H1 (cell line): ENCODE measurements around the gene DNAH1. TPM values are rescaled to one million over a fixed set of nuclear protein-coding genes. Genes with fewer than 3 reads are reported as not detected.

Source experiments
- CTCF ChIA-PET: fragments of 300-600 bp; sonication (Branson Sonifier 250); formaldehyde crosslinking; loops from one replicate; lab custom pipeline; 2021; ENCODE audit not compliant: partially characterized antibody; lab: Charles Lee
- POLR2A ChIA-PET: fragments of 300-600 bp; sonication (Branson Sonifier 250); formaldehyde crosslinking; loops from one replicate; lab custom pipeline; 2021; ENCODE audit warnings: inconsistent platforms; ENCODE audit not compliant: partially characterized antibody; lab: Charles Lee
- DNase-seq, 2 experiments: peaks; one replicate each; pipeline versions ENCODE4 v3.0.0 to v3.0.0-alpha.2; 2010 to 2022; ENCODE audit warnings: low spot score in 2 of 2, low read depth in 1 of 2, mixed read lengths in 1 of 2
- FAIRE-seq: peaks from 2 replicates; lab custom pipeline; 2011; peaks lifted over from hg19 to GRCh38; lab: Jason Lieb, UNC
- H2AFZ ChIP-seq: 2 replicates; pipeline ENCODE4 v1.8.1; 2012; ENCODE audit warnings: low read length, inconsistent platforms
- H2AK5ac ChIP-seq: 2 replicates; pipeline ENCODE4 v1.6.1; 2013; ENCODE audit warnings: low read depth, low read length
- H2BK120ac ChIP-seq: replicated peaks from 2 replicates; pipeline ENCODE3; 2013; ENCODE audit warnings: low read depth, low read length, inconsistent platforms
- H2BK12ac ChIP-seq: 2 replicates; pipeline ENCODE4 v1.6.1; 2013; ENCODE audit warnings: low read depth, low read length
- H2BK15ac ChIP-seq: 2 replicates; pipeline ENCODE4 v1.6.1; 2013; ENCODE audit warnings: low read length
- H2BK20ac ChIP-seq: 2 replicates; pipeline ENCODE4 v1.6.1; 2013; ENCODE audit warnings: low read length
- H2BK5ac ChIP-seq: 2 replicates; pipeline ENCODE4 v1.6.1; 2013; ENCODE audit warnings: low read depth, low read length
- H3K14ac ChIP-seq: 2 replicates; pipeline ENCODE4 v1.6.1; 2013; ENCODE audit warnings: inconsistent platforms; ENCODE audit not compliant: insufficient read length
- H3K18ac ChIP-seq: 2 replicates; pipeline ENCODE4 v1.6.1; 2013; ENCODE audit warnings: low read length; ENCODE audit errors: extremely low read depth
- H3K23ac ChIP-seq: 2 replicates; pipeline ENCODE4 v1.6.1; 2013; ENCODE audit warnings: inconsistent platforms; ENCODE audit not compliant: insufficient read length
- H3K23me2 ChIP-seq: 2 replicates; pipeline ENCODE4 v1.6.1; 2013; ENCODE audit warnings: low read depth, low read length
- H3K27ac ChIP-seq: 2 replicates; pipeline ENCODE4 v1.6.1; 2011; ENCODE audit warnings: low read depth, low read length, inconsistent platforms
- H3K27me3 ChIP-seq, 4 experiments: replicated peaks in 1 of 4; 1 replicate in 1 of 4; 2 replicates in 3 of 4; pipeline versions ENCODE4 v1.6.1 to v1.8.1; 2011 to 2013; ENCODE audit warnings: low read length in 3 of 4, mild to moderate bottlenecking in 3 of 4, inconsistent platforms in 2 of 4, mixed read lengths in 2 of 4, moderate library complexity in 1 of 4; ENCODE audit not compliant: control insufficient read depth in 3 of 4, insufficient read depth in 3 of 4; ENCODE audit errors: extremely low read depth in 1 of 4
- H3K36me3 ChIP-seq, 4 experiments: 2 replicates each; pipeline versions ENCODE4 v1.6.1 to v1.8.1; 2011 to 2013; ENCODE audit warnings: mild to moderate bottlenecking in 4 of 4, low read length in 3 of 4, moderate library complexity in 2 of 4, control low read depth in 1 of 4, inconsistent platforms in 1 of 4; ENCODE audit not compliant: insufficient read depth in 4 of 4, control insufficient read depth in 2 of 4
- H3K4ac ChIP-seq: replicated peaks from 2 replicates; pipeline ENCODE3; 2013; ENCODE audit warnings: low read length, low read depth, mixed read lengths, inconsistent platforms; ENCODE audit not compliant: insufficient read length
- H3K4me1 ChIP-seq, 4 experiments: replicated peaks in 1 of 4; 1 replicate in 1 of 4; 2 replicates in 3 of 4; pipeline versions ENCODE4 v1.6.1 to v1.8.1; 2011 to 2013; ENCODE audit warnings: low read length in 3 of 4, inconsistent platforms in 2 of 4, mixed read lengths in 1 of 4; ENCODE audit not compliant: insufficient read depth in 4 of 4, control insufficient read depth in 3 of 4
- H3K4me2 ChIP-seq, 2 experiments: 2 replicates each; pipeline versions ENCODE4 v1.6.1 to v1.8.1; 2011 to 2013; ENCODE audit warnings: low read depth in 2 of 2, low read length in 2 of 2, control low read depth in 1 of 2, inconsistent platforms in 1 of 2, mild to moderate bottlenecking in 1 of 2; ENCODE audit not compliant: insufficient read depth in 1 of 2
- H3K4me3 ChIP-seq, 4 experiments: fragments of 200-600, 300-600 bp in 1 of 4; sonication (generic), shearing (Covaris generic), sonication (Bioruptor Twin) in 1 of 4; 2 replicates each; pipeline versions ENCODE4 v1.5.1 to v1.8.1; 2011 to 2016; ENCODE audit warnings: low read length in 4 of 4, low read depth in 3 of 4, control low read depth in 2 of 4, inconsistent platforms in 2 of 4, mild to moderate bottlenecking in 2 of 4, mixed read lengths in 1 of 4, moderate library complexity in 1 of 4; ENCODE audit not compliant: insufficient read depth in 2 of 4; ENCODE audit errors: extremely low read depth in 1 of 4
- H3K56ac ChIP-seq: replicated peaks from 2 replicates; pipeline ENCODE3; 2013; ENCODE audit warnings: low read depth, mild to moderate bottlenecking, mixed read lengths, low read length, inconsistent platforms; ENCODE audit not compliant: insufficient read length
- H3K79me1 ChIP-seq: 2 replicates; pipeline ENCODE4 v1.6.1; 2013; ENCODE audit warnings: low read depth, low read length, control low read depth
- H3K79me2 ChIP-seq, 2 experiments: 2 replicates each; pipeline versions ENCODE4 v1.6.1 to v1.8.1; 2012 to 2013; ENCODE audit warnings: low read length in 2 of 2, mild to moderate bottlenecking in 2 of 2, inconsistent platforms in 1 of 2; ENCODE audit not compliant: insufficient read depth in 2 of 2, control insufficient read depth in 1 of 2
- H3K9ac ChIP-seq, 4 experiments: replicated peaks in 1 of 4; 1 replicate in 1 of 4; 2 replicates in 3 of 4; pipeline versions ENCODE4 v1.6.1 to v1.8.1; 2011 to 2013; ENCODE audit warnings: low read depth in 3 of 4, low read length in 3 of 4, control low read depth in 2 of 4, mild to moderate bottlenecking in 2 of 4, moderate library complexity in 2 of 4, inconsistent platforms in 1 of 4; ENCODE audit errors: extremely low read depth in 1 of 4
- H3K9me3 ChIP-seq, 2 experiments: 2 replicates each; pipeline versions ENCODE4 v1.6.1 to v1.8.1; 2012 to 2013; ENCODE audit warnings: mild to moderate bottlenecking in 2 of 2, moderate library complexity in 2 of 2, control low read depth in 1 of 2, inconsistent platforms in 1 of 2, low read depth in 1 of 2, low read length in 1 of 2, mixed read lengths in 1 of 2; ENCODE audit not compliant: insufficient read depth in 2 of 2
- H4K20me1 ChIP-seq, 2 experiments: replicated peaks in 1 of 2; 2 replicates each; pipeline versions ENCODE3 to v1.8.1; 2011 to 2013; ENCODE audit warnings: inconsistent platforms in 2 of 2, low read length in 2 of 2, mild to moderate bottlenecking in 1 of 2; ENCODE audit not compliant: insufficient read depth in 2 of 2, control insufficient read depth in 1 of 2
- H4K5ac ChIP-seq: 2 replicates; pipeline ENCODE4 v1.6.1; 2013; ENCODE audit warnings: low read length, low read depth, mixed read lengths, inconsistent platforms; ENCODE audit not compliant: insufficient read length
- H4K8ac ChIP-seq: 2 replicates; pipeline ENCODE4 v1.8.0; 2013; ENCODE audit warnings: mild to moderate bottlenecking, moderate library complexity, low read length, inconsistent platforms; ENCODE audit not compliant: insufficient read depth; ENCODE audit errors: extremely low read depth
- H4K91ac ChIP-seq: replicated peaks from 2 replicates; pipeline ENCODE3; 2013; ENCODE audit warnings: low read length, mixed read lengths, inconsistent platforms; ENCODE audit not compliant: insufficient read length
- EP300 ChIP-seq, 2 experiments: IDR thresholded peaks; 1 replicate in 1 of 2; 2 replicates in 1 of 2; pipeline ENCODE4 v1.6.1; 2011 to 2012; ENCODE audit warnings: low read depth in 2 of 2, low read length in 2 of 2, mild to moderate bottlenecking in 2 of 2, borderline replicate concordance in 1 of 2, inconsistent platforms in 1 of 2, moderate library complexity in 1 of 2
- HDAC6 ChIP-seq: IDR thresholded peaks from one replicate; pipeline ENCODE4 v1.7.1; 2012; ENCODE audit warnings: low read depth, mild to moderate bottlenecking, inconsistent platforms, low read length, moderate library complexity
- KDM1A ChIP-seq: fragments of 200-600, 300-600 bp; sonication (generic); IDR thresholded peaks from 2 replicates; pipeline ENCODE4 v1.7.1; 2016; ENCODE audit warnings: mild to moderate bottlenecking, low read length, borderline replicate concordance
- RFX5 ChIP-seq: IDR thresholded peaks from 2 replicates; pipeline ENCODE4 v1.6.1; 2011; ENCODE audit warnings: low read depth, low read length, improper control_type of control experiment, borderline replicate concordance
- polyA plus RNA-seq, 7 experiments: library from polyadenylated mRNA; depleted of rRNA in 3 of 7; stranded (reverse) in 5 of 7; unstranded in 2 of 7; fragments of >200 nt in 5 of 7; fragments of 200-250 nt in 2 of 7; gene quantifications; 1 replicate in 5 of 7; 2 replicates in 1 of 7; 4 replicates in 1 of 7; pipeline versions ENCODE4 v1.2.1 to v1.2.3, GENCODE V29; 2011 to 2013; ENCODE audit warnings: missing spikeins in 2 of 7, mixed read lengths in 2 of 7
- total RNA-seq: library from RNA; stranded (reverse); fragmentation: NEBNext Ultra II Directional; extraction: Animal tissue kit (Norgen Biotek cat#: 25700); gene quantifications from 2 replicates; pipeline ENCODE4 v1.2.1, GENCODE V29; 2021
- TF ChIP-seq, protein P1 (sequence below): IDR thresholded peaks from 2 replicates; pipeline ENCODE4 v1.6.1; 2011; ENCODE audit warnings: low read length, improper control_type of control experiment

The DNAH1 gene
- total and polyA plus RNA-seq, 2 of the 8 experiments (the other 6 are each of a cell fraction or from before 2014, with no cell fraction given): 1.0 to 1.5 TPM

DNA sequence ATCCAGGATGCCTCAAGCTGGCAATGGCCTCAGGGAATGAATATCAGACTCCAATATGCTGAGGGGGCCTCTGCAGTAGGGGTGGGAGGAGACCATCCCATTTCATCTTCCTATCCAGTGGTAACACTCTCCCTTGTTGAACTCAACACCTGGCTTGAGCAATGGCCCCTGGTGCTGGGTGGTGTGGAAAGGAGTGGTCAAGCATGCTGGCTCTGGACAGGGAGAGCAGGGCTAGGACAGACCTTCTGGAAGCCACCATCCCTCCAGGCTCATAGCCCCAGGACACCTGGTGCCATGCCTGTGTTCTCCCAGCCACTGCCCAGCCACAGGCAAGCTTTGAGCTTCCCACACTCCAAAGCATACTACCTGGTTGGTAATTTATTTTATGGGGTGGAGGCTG is 9.6 kb downstream of the DNAH1 start:
- Histone ChIP-seq H3K14ac (no peak overlapping the region), H3K23me2 (peaks cover 3% of the 10 kb centered on the region; the same call in 1 of the 2 replicates), H3K56ac (no peak overlapping the region), H3K18ac (no peak overlapping the region), H3K27ac (no peak overlapping the region), H3K4ac (no peak overlapping the region), H3K36me3 (no peaks in the 10 kb centered on the region), H2BK12ac (no peak overlapping the region), H4K5ac (no peak overlapping the region), H3K9ac (no peak overlapping the region), H3K9me3 (no peaks in the 10 kb centered on the region), H2AK5ac (no peak overlapping the region), H2BK5ac (no peak overlapping the region), H2BK20ac (no peak overlapping the region), H2BK15ac (no peak overlapping the region), H4K8ac (no peak overlapping the region), H2BK120ac (no peak overlapping the region), H2AFZ (no peak overlapping the region), H4K91ac (no peak overlapping the region)
- CTCF ChIA-PET: interaction anchor here (0.6 to 6.2 kb wide), 3 partner anchors 14 to 63 kb away, joined by 3 to 60 read pairs (median 8); no protein-coding TSS in a partner anchor
- TF ChIP-seq EP300 (IDR thresholded peaks at IDR 0.05; ENCODE audit: borderline replicate concordance in 1 of 2, low read depth in 2 of 2, low read length in 2 of 2) (no peak), KDM1A (no peak), RFX5 (no peak), HDAC6 (no peak)
- TF ChIP-seq, protein P1, sequence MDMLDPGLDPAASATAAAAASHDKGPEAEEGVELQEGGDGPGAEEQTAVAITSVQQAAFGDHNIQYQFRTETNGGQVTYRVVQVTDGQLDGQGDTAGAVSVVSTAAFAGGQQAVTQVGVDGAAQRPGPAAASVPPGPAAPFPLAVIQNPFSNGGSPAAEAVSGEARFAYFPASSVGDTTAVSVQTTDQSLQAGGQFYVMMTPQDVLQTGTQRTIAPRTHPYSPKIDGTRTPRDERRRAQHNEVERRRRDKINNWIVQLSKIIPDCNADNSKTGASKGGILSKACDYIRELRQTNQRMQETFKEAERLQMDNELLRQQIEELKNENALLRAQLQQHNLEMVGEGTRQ: no peak
- TF ChIP-seq, all 59 proteins: peak for 0
- Histone ChIP-seq H3K27me3 (no peaks in the 10 kb centered on the region; a peak in 1 of 7 replicates), H3K4me1 (no peaks in the 10 kb centered on the region), H3K23ac (no peak overlapping the region), H3K79me1 (no peaks in the 10 kb centered on the region; the same call in 1 of the 2 replicates), H3K79me2 (no peaks in the 10 kb centered on the region), H3K4me2 (no peak overlapping the region), H3K4me3 (no peak overlapping the region), H4K20me1 (no peaks in the 10 kb centered on the region)
- FAIRE-seq (no peak), DNase-seq (no peak)
- POLR2A ChIA-PET: no interaction called here
